Measurements from ENCODE around the gene SH3YL1.
"Not testable (repeated sequence)": the region's sequence is repeated elsewhere in the genome, so short reads cannot be mapped to it uniquely, and the experiment has no call there.

The SH3YL1 gene

DNA sequence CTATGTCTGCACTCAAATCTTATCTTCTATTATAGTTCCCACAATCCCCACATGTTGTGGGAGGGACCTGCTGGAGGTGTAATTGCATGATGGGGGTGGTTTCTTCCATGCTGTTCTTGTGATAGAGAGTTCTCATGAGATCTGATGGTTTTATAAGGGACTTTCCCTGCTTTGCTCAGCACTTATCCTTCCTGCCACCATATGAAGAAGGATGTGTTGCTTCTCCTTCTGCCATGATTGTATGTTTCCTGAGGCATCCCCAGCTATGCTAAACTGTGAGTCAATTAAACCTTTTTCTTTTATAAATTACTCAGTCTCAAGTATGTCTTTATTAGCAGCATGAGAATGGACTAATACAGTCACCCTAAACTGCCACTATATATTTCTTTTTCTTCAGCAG, 79.1 kb downstream of the SH3YL1 start:
- no peak for FAIRE-seq
- DNase-seq (ENCODE audit: low spot score), result no peak

DNA sequence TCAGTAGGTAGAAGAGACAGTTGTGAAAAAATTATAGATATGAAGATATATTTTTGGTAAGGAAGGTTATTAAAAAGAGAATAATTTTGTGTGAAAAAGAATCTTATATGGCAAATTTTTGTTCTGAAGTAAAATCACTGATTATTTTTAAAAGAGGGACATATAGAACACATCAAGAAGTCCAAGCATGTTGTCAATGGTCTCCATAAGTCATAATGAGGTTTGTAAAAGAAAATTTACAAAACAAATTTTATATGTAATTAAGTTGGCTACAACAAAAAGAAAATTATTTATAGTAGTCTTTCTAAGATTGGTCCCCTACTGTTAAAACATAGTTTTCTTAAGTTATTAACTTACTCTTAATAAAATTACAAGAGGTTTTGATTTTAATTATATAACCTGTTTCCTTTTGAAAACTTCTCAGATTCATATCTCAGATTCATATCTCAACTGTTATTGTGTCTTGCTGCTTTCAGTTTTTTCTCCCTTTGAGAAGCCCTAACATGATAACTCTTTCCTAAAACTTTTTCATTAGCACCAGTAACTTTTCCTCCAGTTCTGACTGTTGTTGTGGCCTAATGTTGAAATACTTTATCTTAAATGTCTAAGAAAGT, 81.2 kb downstream of the SH3YL1 start:
- FAIRE-seq, result no peak
- DNase-seq (ENCODE audit: low spot score), result no peak

DNA sequence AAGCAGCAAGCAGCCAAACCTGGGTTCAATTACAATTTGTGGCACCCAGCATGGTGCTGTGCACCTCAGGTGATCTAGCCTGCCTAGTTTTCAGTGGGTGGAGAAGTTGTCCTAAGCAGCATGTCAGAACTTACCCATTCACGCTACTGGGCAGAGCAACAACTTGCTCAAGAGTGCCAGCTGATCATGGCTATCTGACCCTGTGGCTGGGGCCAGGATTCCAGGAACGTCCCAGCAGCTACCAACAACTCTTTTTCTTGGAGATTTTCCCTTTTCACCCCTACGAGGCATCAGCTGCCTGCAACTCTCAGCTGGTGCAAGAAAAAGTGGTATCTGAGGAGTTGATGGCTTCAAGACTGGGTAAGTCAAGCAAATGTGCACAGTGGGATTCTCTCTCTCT, 83.5 kb downstream of the SH3YL1 start:
- DNase-seq (ENCODE audit: low spot score) (no peak), FAIRE-seq (no peak)

DNA sequence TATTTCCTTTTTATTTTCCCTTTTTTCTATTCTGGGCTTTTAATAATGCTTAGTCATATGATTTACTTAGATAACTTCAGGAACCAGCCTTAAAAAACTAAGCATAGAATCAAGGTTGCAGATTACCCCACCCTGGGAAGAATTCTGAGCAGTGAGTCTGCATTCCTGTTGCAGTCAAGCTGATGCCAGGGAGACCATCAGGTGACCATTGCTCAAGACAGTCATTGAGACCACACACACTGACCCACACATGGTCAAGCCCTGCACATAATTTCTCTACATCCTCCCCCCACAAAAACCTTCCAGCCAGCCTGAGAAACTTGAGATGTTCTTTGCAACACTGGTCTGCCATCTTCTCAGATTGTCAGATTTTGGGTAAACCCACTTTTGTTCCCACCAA, 83.9 kb downstream of the SH3YL1 start:
- FAIRE-seq (no peak), DNase-seq (ENCODE audit: low spot score) (no peak)

DNA sequence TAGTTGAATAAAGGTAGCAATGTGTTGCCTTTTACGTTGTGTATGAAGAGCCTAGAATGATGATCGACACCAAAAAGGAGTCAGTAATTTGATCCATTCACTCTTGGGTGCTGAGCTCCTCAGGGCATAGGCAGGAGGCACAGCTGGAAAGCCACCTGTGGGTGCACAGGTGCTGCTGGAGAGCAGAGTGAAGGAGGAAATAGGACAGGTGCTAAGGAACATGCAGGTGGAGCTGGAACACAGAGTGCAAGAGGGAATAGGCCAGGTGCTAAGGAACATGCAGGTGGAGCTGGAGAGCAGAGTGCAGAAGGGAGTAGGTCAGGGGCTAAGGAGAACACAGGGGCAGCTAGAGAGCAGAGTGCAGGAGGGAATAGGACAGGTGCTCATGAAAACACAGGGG, 86.1 kb downstream of the SH3YL1 start:
- DNase-seq (ENCODE audit: low spot score) (no peak), FAIRE-seq (no peak)

DNA sequence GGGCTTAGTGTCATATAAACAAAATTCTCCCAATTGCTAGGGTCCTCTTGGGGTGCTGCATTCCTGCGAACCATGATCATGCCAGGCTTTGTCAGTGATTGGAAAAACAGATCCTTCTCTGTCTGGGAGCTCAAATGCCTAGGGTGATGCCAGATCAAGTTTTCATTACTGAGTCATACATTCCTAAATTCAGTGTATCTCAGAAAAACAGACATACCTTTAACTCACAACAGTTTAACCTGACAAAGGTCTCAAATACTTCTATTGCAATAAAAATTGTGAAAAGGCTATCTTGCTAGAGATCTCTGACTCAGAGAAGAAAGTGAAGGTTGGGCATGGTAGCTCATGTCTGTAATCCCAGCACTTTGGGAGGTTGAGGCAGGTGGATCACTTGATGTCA, 86.9 kb downstream of the SH3YL1 start:
- no peak for DNase-seq (ENCODE audit: low spot score)
- no peak for FAIRE-seq

DNA sequence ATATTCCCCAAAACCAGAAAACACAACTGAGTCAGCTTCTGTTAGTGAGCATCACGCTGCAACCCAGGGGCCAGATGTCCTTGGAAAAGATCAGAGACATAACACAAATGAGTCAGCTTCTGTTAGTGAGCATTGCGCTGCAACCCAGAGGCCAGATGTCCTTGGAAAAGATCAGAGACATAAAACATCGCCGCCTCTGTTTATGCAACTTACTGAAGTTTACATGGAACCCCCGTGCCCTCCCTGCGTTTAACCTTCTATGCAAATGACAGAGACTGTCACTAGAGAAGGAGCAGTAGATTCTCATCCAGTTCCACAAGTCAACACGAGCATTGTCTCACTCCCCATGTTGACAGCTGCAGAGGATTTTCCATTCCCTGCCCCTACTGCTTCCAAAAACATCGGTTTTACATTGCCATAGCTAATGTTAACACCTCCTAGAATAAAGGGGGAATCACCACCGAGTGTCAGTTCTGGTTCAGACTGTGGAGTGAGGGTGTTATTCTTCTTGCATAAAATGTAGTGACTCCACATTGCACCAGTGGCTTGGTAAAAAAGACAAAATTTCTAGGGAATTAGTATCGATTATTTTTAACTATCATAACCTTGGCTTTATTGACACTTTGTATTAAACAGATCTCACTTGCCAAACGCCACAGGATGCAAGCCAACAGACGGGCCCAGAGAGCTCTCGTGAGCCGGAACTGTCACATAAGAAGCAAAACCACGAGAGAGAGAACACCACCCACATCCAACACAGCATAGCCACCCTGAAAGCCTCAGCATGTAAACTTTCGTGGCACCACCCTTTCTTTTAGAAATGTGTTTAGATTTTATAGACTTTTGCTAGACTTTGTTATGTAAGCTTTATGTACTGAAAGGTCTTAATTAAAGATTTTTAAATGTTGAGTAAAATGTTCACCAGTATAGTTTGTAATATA, 87.7 kb downstream of the SH3YL1 start:
- FAIRE-seq (no peak), DNase-seq (ENCODE audit: low spot score) (no peak)

DNA sequence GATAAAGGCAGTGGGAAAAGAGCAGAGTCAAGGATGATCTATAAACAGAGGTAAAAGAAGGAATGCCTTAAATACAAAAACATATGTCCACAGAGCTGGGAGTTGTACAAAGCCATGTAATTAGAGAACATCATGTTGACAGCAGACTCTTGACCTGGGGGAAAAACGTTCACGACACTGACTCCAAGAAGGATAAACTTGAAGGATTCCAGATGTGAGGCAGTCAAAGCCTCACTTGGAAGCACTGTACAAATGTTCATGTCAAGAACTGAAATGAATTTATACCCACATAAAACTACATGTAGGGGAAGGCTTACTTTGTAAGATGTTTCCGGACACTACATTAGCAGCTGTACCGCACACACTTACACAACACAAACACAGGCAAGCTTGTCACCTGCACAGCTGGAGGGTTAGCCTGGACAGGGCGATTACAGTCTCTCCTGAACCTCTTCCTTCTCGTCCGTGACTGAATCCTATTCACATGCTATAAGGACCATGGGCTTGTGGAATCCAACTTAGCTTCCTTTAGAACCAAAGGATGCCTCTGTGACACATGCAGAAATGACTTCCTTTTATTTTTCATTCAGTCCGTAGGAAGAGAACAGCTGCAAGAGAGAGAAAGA, 88.6 kb downstream of the SH3YL1 start:
- FAIRE-seq (no peak), DNase-seq (ENCODE audit: low spot score) (no peak)

DNA sequence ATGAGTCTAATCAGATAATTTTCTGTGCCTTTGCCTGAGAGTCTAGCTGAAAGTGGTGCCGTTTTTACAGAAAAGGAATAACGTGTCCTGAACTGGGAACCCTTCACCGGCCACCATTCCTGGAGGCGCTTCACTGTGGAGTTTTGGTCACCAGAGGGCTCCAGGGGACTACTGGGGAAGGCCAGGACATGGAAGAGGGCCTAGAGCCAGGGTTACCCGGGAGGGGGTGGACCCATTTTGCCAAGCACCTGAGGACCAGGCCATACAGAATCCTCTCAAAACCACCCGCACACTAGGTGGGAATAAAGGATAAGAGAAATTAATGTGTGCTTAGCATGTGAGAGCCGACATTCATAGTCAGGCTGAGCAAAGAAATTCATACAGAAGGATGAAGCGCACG, 91.7 kb downstream of the SH3YL1 start:
- not testable (repeated sequence) for FAIRE-seq; DNase-seq (ENCODE audit: low spot score)

DNA sequence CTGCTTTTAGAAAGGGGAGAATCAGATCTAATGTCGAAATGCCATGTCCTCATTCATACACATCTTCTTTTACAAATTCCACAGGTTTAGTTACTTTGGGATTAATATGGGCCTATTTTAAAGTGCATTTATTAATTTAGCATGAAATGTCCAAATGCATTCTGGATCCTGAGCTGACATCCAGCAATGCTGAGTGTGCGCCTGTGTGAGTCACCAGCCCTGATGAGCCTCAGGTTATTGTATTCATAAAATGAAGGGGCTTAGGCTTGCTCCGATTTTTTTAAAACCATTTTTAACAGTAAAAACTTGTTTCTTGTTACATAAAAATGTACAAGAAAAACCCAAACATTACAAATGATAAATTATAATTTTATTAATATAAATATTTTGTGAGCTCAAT, 94.1 kb downstream of the SH3YL1 start:
- FAIRE-seq (no peak), DNase-seq (ENCODE audit: low spot score) (no peak)
